ENCODE data around the gene ADCY9.

- TF ChIP-seq CTCF (IDR thresholded peaks at IDR 0.05; ENCODE audit: insufficient read depth, low read depth, low read length) (no peak), EZH2 (IDR thresholded peaks at IDR 0.05; ENCODE audit: insufficient read depth, low read length) (no peak)
Observed at GRCh38 chr16:4052096-4052495, 64.1 kb downstream of the ADCY9 start.

Data from astrocyte (in vitro differentiated cells and primary cell).